ENCODE data around the gene AQP6. TPM values are rescaled to one million over a fixed set of nuclear protein-coding genes. Genes with fewer than 3 reads are reported as not detected.
A peak's percentile ranks its signal among the peaks of the same experiment; 100 is the strongest.
"Not testable (repeated sequence)": the region's sequence is repeated elsewhere in the genome, so short reads cannot be mapped to it uniquely, and the experiment has no call there.

The AQP6 gene
- total RNA-seq, 1 donor from 2014 or later, result 0.48 TPM

DNA sequence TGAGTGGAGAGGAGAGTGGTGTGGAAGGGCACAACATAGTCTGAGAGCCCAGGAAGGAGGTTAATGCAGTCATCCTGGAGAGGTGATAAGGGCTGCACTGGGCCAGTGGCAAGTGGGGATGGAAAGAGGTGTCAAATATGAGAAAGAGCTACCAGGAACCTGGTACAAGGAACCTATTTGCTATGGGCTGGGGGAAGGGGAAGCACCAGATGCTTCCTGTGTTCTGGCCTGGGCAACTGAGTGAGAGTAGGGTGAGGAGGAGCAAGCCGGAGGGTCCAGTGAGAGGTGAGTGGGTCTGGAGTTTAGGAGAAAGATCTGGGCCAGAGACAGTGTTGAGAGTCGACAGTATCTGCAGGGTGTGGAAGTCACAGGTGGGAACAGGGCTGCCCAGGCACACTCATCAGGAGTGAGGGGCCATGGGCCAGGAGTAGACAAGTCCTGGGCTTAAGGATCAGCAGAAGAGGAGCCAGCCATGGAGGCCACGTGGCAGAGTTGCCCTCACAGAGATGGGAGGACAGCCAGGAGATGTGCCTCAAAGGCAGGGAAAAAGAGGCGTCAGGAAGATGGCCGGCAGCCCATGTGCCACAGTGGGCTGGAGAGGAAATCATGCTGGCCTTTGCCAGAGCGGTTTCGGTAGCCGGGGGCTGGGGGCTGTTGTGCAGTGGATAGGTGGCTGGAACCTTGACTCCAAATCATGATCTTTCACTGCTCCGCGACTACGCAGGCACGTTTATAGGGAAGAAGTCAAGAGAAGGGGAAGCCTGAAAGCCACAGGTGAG lies 2.9 kb upstream of the AQP6 start:
- no peak for DNase-seq (ENCODE audit: low spot score)

DNA sequence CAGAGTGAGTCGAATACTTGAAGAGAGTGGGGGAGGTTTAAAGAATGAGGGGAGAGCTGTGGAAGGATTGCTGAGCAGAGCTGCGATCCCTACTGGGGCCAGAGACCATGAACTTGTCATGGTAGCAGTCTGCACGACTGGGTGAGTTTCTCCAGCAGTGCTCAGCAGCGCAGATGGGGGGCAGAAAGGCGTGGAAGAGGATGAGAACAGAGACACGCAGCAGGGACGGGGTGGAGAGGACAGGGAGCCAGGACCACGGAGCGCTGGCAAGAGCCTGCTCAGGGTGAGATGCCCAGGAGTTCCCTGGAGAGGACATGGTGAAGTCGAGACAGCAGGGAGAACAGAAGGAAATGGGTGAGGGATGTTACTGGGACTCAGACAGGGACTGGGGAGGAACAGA lies 2.1 kb upstream of the AQP6 start:
- DNase-seq (ENCODE audit: low spot score), result no peak

DNA sequence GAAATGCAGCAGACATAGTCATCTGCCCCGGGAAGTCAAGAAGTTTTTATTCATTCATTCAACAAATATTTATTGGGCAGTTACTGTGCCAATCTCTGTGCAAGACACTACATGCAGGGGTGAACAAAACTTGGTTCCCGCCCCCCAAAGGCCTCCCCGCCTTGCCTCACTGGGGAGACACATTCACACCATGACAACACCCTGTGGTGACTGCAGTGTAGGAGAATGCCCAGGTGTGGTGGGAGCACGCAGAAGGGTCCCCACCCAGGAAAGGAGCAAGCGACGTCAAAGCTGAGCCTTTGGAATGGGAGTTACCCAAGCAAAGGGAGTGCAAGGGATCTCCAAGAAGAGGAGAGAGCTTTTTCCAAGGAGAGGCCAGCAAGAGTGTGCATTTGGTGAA lies 1.6 kb upstream of the AQP6 start:
- DNase-seq (ENCODE audit: low spot score), result no peak

DNA sequence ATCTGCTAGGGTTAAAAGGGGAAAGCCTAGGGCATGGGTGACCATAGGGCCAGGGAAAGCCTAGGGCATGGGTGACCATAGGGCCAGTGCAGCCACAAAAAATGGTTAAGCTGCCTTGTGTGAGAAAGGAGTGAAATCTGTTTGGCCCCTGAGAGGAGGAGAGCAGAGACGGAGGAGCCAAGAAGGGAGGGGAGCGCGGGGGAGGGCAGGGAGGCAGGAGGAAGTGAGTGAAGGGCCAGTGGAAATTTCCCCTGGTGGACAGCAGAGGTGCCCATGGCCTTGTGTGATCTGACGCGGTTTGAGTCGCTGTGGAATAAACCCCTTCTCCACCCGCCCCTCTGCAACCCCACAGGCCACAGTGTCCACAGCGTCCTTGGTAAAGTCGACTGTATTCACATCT lies 618 bp upstream of the AQP6 start:
- no peak for DNase-seq (ENCODE audit: low spot score)

DNA sequence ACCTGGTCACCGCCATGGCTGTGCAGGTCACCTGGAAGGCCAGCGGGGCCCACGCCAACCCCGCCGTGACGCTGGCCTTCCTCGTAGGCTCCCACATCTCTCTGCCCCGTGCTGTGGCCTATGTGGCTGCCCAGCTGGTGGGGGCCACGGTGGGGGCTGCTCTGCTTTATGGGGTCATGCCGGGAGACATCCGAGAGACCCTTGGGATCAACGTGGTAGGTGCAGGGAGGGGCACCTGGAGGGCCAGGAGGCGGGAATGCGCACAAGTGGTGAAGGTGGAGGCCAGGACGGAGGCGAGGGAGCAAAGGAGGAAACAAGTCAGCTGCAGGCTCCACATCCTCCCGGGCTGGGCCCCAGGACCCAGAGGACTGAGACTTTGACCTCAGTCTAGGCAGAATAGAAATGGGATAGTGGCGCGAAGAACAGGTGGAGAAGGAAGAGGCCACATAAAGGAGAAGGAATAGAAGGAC lies 649 bp downstream of the AQP6 start:
- no peak for DNase-seq (ENCODE audit: low spot score)

DNA sequence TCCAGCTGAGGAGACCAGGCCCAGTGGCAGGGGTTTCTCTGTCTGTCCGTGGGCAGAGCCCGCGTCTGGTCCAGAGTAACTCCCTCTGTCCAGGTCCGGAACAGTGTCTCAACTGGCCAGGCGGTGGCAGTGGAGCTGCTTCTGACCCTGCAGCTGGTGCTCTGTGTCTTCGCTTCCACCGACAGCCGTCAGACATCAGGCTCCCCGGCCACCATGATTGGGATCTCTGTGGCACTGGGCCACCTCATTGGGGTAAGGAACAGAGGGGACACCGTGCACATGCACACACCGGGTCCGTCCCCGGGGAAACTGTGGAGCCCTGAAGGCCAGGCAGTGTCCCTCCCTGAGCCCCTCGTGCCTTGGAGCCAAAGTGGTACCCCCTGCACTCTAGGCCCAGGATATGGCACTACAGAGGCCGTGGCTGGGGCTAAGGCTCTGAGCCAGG lies 1.5 kb downstream of the AQP6 start:
- DNase-seq (ENCODE audit: low spot score), result peak; percentile 79

DNA sequence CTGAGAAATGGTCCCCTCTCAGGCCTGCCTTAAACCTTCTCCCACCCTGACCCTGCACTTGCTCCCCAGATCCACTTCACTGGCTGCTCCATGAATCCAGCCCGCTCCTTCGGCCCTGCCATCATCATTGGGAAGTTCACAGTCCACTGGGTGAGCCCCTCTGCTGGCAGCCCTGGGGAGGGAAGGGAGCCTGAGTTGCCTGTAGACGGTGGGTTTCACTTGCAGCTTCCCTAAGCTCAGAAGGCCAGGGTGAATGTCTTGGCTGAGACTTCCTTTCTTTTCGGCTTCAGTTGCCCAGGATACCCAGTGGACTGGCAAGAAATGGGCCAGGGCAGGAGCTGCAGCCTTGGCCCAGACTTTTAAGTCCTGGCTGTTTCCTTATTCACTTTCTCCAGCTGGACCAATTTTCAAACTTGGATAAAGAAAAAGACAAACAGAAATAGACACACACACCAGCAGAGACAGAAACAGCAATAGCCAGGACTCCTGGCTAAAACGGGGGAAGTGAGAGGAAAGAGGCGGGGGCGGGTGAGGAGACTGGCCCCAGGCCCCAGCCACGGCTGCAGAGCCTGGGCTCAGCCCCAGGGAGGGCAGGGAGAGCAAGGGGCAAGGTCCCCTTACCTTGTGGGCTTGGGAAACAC lies 2.0 kb downstream of the AQP6 start:
- no peak for DNase-seq (ENCODE audit: low spot score)

DNA sequence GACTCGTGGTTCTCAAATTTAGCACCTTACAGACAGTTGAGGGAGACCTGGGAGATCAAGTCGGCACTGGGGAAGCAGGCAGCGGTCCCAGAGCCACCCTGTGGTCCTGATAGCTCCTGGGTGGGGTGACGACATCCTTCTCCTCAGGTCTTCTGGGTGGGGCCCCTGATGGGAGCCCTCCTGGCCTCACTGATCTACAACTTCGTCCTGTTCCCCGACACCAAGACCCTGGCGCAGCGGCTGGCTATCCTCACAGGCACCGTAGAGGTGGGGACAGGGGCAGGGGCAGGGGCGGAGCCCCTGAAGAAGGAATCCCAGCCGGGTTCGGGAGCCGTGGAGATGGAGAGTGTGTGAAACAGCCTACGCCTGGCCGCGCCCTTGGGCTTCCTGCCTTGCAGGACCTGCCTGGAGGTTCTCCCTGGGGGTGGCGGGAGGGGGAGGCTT lies 2.6 kb downstream of the AQP6 start:
- DNase-seq (ENCODE audit: low spot score), result no peak

DNA sequence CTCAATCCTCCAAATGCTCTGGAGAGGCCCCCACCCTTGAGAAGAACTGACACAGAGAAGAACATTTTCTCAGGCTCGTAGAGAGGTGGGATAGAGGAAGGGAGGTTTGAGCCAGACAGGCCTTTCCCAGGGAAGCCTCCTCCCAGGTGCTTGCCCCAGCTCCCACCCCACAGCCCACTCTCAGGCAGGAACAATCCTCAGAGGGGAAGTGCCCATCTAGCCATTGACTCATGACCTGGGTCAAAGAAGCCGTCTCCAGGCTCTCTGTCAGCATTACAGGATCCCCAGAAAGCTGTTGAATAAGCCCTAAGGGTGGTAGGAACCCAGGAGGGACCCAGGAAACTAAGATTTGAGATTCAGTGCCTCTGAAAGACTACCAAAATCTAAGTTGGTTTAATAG lies 3.8 kb downstream of the AQP6 start:
- DNase-seq (ENCODE audit: low spot score), result no peak

DNA sequence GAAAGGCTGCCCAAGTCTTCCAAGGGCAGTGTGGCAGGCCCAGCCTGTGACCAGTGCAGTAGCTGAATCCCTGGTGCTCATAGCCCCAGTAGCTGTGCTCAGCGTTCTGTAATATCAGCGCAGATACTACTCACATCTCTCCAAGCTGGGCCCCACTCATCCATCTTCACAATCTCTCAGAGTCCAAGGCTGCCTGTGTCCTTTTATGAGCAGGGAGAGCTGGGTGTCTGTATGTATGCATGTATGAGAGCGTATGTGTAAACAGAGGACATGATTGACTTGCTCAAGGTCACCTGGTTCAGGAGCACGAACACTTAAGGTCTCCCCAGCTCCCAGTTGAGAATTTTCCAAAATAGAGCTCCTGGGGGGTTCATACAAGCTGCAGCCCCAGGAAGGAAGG lies 5.4 kb downstream of the AQP6 start:
- no peak for DNase-seq (ENCODE audit: low spot score)

DNA sequence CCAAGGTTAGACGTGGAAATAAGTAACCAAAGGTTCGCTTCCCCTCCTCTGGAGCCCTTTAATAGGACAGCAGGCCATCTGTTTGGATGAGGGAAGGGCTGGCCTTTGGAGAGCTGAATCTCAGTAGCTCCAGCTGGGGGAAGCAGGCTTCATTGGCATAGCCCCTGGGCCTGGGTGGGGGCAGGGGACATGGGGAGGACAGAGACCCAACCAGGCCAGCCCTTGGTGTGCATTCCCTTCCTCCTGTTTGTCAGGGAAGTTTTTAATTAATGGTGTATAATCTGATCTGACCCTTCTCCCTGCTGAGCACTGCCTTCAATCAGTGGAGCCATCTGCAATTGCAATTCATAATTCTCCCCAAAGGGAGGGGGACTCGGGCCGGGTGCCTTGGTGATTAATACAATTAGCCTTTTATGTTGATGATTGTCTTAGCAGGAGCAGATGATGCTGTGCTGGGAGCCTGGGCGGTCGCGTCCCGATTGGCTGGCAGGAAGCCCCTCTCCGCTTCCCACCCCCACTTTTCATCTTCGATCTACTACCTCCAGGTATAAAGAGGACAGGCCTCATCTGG lies 6.4 kb downstream of the AQP6 start:
- DNase-seq (ENCODE audit: low spot score), result no peak

DNA sequence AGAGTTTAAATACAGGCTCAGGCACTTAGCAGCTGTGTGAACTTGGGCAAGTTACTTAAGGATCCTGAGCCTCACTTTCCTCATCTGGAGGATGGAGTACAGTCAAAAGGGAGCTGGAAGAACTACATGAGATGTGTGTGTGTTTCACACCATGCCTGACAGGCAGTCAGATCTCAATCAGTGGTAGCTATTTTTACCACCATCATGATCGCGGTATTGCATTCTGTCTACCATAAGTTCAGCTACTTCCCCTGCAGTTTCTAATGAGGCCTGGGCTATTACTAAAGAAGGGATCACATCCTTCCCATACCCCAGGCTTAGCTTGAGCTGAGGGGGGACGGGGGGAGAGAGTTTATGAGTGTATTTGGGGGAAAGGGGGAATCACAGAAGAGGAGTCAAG lies 7.0 kb downstream of the AQP6 start:
- no peak for DNase-seq (ENCODE audit: low spot score)

DNA sequence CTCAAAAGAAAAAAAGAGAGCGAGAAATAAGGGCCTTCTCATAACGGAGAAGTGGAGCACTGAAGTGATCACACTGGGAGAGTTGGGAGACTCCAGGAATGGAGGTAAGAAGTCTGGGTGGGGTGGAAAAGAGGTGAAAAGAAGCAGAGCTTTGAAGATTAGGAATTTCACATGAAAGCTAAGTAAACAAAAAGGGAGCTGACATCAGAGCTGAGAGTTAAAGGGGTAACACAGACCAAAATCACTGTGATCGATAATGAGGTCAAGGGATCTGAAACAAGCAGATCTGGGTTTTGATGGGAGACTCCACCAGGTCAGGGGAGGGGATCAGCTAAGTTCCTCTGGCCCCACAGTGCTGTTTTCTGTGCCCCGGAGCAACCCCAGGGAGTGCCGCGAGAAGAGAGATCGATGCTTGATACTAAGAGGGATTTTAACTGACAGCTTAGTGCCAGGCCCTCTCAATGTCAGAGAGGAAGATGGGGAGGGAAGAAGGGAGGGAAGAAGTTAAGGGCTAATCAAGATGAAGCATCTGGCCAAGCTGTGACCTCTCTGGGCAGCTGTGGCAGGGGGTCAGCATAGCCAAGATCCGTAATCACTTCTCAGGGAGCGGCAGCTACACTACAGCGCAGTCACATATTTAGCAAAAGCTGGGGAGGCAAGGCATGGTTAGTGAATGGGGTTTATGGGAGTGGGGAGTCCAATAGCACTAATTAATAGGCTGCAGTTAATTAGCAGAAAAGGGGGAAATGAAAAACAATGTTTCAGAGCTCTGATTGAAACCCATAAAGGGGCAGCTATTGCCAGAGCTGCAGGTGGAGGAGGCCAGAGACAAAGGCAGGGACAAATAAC lies 8.0 kb downstream of the AQP6 start:
- DNase-seq (ENCODE audit: low spot score), result no peak

DNA sequence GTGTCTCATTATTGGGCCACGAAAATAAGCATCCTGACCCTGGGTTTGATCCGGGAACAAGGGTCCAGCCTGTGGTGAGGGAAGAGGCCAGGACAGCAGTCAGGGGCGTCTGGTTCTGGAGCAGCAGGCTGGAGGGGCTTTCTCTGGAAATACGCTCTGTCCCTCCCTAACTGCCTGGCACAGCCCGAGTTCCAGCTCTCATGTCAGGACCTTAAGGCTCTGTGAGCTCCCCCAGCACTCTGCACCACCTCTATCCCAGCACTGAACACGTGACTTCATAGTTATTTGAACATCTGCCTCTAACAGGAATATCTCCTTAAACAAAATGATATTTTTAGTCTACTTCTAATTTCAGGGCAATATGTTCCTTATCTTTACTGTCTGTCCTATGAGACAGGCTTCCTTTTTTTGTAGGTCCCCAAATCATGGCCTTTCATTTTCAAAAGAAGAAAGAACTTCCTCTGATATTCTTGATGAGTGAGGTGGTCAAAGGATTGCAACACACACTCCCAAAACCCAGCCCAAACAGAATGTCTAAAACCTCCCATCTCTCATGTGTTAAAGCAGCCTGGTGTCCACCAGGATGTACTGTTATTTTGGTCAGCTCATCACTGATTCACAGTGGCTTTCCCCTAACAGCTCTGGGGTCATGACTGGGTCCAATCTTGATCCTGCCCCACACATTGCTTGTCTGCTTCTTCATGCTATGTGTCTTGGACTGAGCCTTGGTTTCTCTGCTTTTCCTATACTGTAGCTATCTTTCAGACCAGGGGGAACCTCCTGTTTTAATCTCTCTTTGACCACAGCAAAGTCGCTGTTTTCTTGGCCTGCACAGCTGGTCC lies 9.7 kb downstream of the AQP6 start:
- DNase-seq (ENCODE audit: low spot score), result peak; percentile 51

DNA sequence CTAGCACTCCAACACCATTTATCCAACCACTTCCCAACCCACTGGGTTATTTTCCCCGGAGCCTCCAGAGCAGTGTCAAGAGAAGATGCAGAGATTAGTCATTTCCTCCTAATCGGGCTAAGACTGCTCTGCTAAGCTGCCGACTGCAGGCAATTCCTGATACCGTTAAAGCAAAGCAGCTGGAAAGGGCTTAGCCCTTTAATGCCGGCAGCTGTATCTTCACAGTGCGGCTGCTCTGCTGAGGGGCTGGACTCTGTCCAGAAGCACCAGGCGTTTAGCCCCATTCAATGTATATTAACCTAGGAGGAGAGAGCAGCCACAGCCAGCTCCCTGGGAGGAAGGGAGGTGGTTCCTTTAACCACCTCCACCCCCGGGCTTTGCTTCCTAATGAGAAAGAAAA lies 11.1 kb downstream of the AQP6 start:
- DNase-seq (ENCODE audit: low spot score), result peak; percentile 95

DNA sequence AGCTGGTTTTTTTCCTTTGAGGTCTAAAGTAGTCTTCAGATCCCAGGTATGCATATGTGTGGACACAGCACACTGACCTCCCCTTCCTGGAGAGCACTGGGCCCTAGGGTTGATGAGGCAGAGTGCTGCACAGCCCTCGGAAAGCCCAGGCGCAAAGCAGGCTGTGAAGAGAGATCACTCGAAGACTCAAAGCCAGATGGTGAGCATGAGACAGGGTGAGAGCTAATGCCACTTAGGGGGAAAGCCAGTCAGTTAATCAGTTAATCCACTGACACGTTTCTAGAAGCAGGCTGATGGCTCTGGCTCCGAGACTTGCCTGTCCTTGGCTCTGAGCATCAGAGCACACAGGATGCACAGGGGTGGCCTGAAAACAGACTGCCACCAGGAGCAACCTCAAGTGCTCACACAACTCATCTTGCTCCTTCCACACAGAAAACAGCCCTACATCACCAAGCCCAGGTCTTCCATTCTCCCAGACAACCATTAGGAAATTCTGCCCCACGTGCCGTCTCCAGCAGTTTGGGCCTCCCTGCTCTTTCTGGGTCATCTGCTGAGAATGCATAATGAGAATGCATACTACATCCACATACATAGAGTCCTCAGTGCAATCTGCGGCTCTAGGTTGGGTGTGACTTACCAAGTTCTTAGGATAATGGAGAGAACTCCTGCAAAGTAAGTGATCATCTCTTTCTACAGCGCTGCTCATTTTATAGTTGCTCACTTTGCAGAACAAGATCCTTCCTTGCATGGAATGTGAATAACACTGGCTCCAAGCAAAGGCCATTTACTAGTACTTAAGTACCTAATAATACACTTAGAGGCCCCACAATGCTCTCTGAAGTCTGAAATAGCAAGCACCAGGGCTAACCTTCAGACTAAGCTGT lies 12.0 kb downstream of the AQP6 start:
- DNase-seq (ENCODE audit: low spot score), result no peak

DNA sequence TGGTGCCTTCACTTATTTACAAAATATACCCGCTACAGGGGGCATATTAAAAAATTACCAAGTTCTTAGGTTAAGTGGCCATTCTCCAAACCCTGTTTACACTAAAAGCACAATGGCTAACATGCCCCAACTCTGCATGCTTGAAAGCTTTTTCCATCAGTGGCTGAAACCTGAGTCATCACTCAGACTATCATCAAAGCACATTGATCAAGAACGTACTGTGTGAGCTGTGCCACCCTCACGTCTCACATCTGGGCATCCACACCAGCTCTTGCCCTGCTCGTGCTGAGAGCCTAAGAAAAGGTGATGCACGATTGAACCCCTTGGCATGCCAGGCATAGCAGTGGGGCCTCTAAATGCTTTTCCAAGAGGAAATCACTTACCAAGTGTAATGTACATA lies 13.2 kb downstream of the AQP6 start:
- no peak for DNase-seq (ENCODE audit: low spot score)

DNA sequence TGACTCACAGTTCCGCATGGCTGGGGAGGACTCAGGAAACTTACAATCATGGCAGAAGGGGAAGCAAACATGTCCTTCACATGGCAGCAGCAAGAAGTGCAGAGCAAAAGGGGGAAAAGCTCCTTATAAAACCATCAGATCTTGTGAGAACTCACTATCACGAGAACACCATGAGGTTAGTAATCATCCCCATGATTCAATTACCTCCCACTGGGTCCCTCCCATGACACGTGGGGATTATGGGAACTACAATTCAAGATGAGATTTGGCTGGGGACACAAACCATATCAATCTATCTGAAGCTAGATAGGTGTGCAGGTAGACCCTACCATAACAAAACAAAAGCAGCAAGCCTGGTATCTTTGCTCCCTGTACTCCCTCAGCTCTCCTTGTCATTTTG lies 13.7 kb downstream of the AQP6 start:
- not testable (repeated sequence) for DNase-seq (ENCODE audit: low spot score)

DNA sequence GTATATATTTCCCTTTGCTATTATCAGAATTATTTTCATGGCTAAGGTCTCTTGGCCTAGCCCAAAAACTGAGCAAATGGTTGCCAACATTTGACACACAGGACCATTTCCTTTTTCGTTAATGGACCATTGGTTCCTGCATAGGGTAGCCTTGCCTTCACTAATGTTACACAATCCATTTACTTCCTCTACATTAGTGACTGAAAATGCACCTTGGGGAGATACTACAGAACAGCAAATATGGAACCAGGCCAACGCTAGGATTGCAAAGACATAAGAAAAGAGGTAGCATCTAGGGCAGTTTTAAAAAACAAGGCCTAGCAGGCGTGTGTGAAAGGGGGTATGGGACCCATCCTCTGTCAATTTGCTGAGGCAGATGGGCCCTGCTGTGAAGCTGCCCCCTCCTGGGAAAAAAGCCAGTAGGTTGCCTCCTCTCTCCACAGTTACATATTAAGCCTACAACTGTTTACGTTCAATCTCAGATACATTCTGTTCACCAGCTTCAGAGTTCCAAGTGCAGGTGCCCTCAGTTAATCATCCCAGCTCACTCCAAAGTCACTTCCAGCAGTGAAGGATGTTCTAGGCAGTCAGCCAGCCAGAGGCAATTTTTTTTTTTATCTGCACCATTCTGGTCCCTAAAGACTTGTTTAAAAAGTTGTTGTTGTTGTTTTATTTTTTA lies 15.0 kb downstream of the AQP6 start:
- no peak for DNase-seq (ENCODE audit: low spot score)

Data from umbilical cord (tissue), 2 donors.